Activated T-helper 1 cell treated with anti-CD3 and anti-CD28 coated beads, Interleukin-2, amount 50 U/mL, for 16 hours (primary cell): ENCODE measurements around the gene EPHB2.

Experiments
- DNase-seq, 2 donors: peaks; one replicate each; pipeline ENCODE4 v3.0.0-alpha.2; 2020; ENCODE audit warnings: low read depth in 1 of 2, low spot score in 1 of 2

The EPHB2 gene

GRCh38 chr1:22749919-22750684 is 39.5 kb downstream of the EPHB2 start:
- DNase-seq, result no peak

- no peak for DNase-seq
These were observed 40.0 kb downstream of the EPHB2 start for GRCh38 chr1:22750685-22751051.

DNA sequence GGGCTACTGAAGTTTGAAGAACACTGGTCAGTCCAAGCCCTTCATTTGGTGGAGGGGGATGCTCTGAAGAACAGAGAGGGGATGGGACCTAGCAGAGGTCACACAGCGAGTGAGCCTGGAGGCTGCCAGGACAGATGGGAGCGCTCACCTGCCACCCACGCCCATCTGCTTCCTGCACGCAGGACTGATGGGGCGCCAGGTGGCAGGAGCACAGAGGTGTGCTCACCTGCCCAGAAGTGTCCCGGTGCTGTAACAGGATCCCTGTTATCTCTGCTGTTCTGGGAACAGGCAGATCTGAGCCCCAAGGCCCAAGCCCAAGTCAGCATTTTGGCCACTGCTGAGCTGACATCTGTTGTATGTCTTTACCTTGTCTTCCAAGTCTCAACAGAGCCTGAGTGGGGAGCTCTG is 40.5 kb downstream of the EPHB2 start:
- DNase-seq, result no peak

- no peak for DNase-seq
These were observed 41.7 kb downstream of the EPHB2 start for GRCh38 chr1:22752339-22752738.

DNA sequence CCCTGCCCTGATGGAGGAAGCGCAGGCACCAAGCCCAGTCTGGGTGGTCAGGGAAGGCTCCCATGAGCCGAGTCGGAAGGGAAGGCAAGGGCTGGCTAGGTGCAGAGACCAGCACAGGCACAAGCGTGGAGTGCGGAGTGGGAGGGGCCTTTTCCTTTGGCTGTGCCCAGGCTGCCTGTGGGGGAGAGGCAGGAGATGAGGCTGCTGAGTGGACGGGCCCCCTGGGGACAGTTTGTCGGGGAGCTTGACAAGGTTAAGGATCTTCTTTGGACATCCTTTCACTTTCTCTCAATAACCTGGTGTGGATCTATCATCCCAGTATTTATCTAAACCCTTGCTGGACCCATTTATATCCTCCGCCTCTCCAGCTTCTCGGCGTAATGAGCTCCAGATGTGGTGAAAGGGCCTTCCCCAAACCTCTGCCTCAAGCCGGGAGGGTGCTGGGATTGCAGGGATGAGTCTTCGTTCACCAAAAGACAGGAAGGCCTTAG is 42.9 kb downstream of the EPHB2 start:
- DNase-seq, result no peak

GRCh38 chr1:22754106-22754768 is 43.6 kb downstream of the EPHB2 start:
- DNase-seq, result no peak

- DNase-seq, result no peak
These were observed 44.2 kb downstream of the EPHB2 start for GRCh38 chr1:22754824-22755223.

GRCh38 chr1:22755641-22756040 is 45.0 kb downstream of the EPHB2 start:
- DNase-seq, result no peak

DNA sequence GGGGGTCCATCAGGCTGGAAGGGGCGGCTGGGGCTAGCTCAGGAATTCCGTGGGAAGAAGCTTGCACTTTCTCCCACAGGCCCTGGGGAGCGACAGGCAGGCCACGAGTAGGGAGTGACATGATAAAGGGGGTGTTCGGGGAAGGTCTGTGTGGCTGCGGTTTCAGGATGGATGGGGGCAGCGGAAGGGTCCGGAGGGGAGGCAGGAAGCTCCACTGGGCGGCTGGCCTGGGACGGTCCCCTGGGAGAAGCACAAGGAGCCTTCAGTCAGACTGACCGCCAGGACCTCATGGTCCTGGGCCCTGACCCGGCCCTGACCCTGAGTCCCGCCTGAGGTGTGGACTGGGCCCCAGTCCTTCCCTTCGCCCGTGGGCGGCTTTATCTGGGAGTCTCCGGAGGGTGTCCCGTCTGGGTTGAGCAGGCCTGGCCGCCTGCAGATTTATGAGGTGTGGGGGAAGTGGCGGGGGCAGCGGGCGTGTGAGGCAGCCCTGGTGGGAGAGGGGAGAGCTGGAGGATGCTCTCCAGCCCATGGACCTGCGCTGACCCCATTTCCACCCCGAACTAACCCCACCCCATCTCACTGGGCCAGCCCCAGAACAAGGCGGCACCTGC is 45.6 kb downstream of the EPHB2 start:
- DNase-seq, result no peak

DNA sequence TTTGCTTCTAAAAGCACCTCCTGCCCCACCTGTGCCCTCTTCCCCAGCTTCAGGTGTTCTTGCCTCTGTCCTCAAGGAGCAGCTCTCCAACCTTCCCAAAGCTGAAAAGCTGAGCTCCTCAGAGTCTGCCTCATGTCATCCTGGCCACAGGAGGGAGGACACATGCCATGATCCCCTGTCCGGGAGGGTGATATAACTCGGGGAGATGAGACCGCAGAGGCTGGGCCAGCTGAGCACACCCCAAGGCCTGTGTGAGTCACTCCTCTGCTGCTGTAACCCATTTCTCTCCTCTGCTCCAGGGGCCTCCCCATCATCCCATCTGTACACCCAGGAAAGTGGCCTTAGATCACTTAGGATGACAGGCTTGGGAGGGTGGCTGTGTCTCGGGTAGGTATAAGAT is 49.8 kb downstream of the EPHB2 start:
- no peak for DNase-seq

DNA sequence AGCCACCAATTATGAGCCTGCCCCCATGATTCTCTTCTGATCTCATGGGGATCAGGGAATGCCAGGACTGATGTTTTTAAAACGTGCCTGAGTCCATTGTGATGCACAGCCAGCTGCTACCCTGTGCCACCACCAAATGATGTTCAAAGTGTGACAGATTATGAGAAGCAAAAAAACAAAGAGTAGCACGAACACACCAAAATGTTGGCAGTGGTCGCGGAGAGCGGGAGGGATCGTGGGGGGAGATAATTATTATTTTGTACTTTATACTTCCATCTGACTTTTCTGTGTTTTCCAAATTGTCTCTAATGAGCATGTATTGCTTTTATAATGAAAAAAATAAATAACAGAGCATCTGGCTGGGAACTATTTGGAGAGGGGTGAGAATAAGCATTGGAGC is 50.5 kb downstream of the EPHB2 start:
- no peak for DNase-seq

GRCh38 chr1:22761821-22762220 is 51.2 kb downstream of the EPHB2 start:
- DNase-seq, result no peak

GRCh38 chr1:22763487-22764200 is 53.0 kb downstream of the EPHB2 start:
- DNase-seq, result no peak

GRCh38 chr1:22767852-22768251 is 57.2 kb downstream of the EPHB2 start:
- no peak for DNase-seq

DNA sequence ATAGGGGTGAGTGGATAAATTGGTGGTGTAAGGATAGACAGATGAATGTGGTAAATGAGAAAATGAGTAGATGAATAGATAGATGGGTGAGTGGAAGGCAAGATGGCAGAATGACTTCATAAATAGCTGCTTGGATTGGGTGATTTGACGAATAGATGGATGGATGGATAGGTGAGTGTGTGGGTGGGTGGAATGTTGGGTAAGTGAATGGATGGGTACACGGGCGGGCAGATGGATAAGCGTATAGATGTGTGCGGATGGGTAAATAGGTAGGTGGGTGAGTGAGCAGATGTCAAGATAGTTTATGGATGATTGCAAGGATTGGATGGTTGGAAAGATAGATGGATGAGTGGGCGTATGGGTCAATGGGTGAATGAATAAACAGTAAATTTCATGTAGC is 59.3 kb downstream of the EPHB2 start:
- no peak for DNase-seq

- DNase-seq, result no peak
These were observed 61.4 kb downstream of the EPHB2 start for GRCh38 chr1:22772014-22772413.

DNA sequence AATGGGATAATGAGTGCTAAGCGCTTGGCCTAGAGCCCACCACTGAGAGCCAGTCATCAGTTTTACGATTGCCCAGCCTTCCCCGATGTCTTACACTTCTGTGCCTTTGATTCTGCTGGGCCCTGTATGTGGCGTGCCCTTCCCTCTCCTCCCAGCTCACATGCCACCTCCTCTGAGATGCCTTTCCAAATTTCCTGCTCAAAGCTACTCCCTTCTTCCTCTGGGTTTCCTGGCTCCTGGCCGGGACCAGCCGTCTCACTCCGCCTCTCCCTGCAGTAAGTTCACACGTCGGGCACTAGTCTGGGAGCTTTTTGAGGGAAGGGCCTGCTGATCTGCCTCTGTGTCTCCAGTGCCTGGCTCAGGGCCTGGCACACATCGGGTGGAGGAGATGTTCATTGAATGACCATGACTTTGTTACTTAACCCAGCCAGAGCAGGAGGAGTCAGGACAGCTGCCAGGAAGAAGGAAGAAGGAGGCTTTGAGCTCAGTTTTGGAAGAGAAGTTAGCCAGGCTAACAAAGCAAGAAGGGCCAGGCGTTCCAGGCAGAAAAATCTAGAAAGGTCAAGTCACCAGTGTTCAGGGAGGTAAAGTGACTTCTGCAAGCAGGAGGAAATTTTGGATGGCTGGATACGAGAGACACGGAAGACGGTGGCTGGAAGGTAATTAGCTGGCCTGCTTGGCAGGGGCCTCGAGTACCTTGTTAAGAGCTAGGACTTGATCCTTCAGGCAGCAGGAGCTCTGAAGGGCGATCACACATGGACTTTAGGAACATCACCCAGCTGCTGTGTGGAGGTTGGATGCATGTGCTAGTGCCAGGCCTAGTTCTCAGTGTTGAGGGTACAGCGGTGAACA is 63.6 kb downstream of the EPHB2 start:
- DNase-seq, result no peak

DNA sequence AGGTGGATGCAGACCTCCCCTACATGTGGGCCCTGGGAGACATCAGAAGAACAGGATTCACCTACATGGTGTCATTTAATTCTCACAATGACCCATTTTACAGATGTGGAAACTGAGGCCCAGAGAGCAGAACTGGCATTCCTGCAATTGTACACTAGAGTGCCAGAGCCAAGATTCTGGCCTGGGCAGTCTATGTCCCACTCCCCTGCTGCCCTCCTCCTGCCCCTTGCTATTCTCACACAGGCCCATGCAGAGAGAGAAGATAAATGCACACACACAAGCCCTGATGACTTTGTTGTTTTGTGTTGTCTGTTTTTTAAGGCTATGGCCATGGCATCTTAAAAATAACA is 64.2 kb downstream of the EPHB2 start:
- no peak for DNase-seq

DNA sequence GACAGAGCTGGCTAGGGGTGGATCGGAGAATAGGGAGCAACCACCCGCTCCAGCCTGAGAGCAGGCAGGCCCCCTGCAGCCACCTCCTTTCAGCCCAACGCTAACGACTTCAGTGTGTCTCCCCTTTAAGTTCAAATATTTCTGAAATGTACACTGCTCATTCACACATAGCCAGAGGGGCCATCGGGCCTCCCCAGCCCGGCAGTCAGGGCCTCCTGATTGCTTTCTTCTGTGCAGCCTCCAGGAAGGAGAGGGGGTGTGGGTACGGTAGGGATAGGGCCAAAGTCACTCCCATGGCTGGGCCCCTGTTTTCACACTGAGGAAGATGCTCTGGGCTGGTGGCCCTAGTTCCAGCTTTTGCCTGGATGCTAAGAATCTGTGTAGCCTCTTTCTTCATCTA is 64.8 kb downstream of the EPHB2 start:
- no peak for DNase-seq

- DNase-seq, result no peak
These were observed 65.5 kb downstream of the EPHB2 start for GRCh38 chr1:22776035-22776613.
